Measurements from ENCODE around the gene DSG2. TPM values are rescaled to one million over a fixed set of nuclear protein-coding genes. Genes with fewer than 3 reads are reported as not detected.

The DSG2 gene
- total and polyA plus RNA-seq, 2 of the 4 experiments (the other 2 are of a cell fraction), result 1.8 to 2.3 TPM

- H3K4me3 ChIP-seq (ENCODE audit: insufficient read depth, low read depth, low read length), result no peak overlapping the region
- H2AK9ac ChIP-seq (replicated peaks; ENCODE audit: low read depth, low read length, poor library complexity), result no peak overlapping the region
- H3K14ac ChIP-seq (replicated peaks; ENCODE audit: low read depth, low read length), result no peak overlapping the region
- H3K27ac ChIP-seq (ENCODE audit: insufficient read depth, low read length), result no peak overlapping the region
- dilution Hi-C loops (cut with HindIII; ENCODE audit: low sequenced_read_pairs, unreplicated experiment) (no loop called here), in situ Hi-C loops (cut with MboI; ENCODE audit: low sequenced_read_pairs) (loop anchor here (10.0 to 25.0 kb wide), 3 partner anchors 167 to 405 kb away; no protein-coding TSS in a partner anchor), intact Hi-C loops (cut with micrococcal nuclease) (loop anchor here (5.0 kb wide), 2 partner anchors 135 to 400 kb away; no protein-coding TSS in a partner anchor)
- no peak overlapping the region for H2BK20ac ChIP-seq (ENCODE audit: low read depth, low read length)
- no peak overlapping the region for H3K4me2 ChIP-seq (ENCODE audit: low read depth, low read length)
- BruUV-seq (replicated peaks), result no TSS peak
- no peak overlapping the region for H2BK15ac ChIP-seq (ENCODE audit: low read depth, low read length)
- no peaks in the 10 kb centered on the region for H3K9me3 ChIP-seq (ENCODE audit: control insufficient read depth, insufficient read depth, low read length)
- no peak overlapping the region for H2AFZ ChIP-seq (replicated peaks; ENCODE audit: low read length, poor library complexity)
- H2AK5ac ChIP-seq (ENCODE audit: low read depth, low read length), result no peak overlapping the region
- WGBS, 2 experiments (ENCODE audit: extremely low coverage in 2 of 2, insufficient read length in 1 of 2), result no CpG with 5 or more reads among the region's 3 CpGs
- POLR2A ChIA-PET (ENCODE audit: unreplicated experiment), result no interaction called here
- no peak overlapping the region for H4K5ac ChIP-seq (ENCODE audit: low read depth, low read length)
- no peak overlapping the region for H3K18ac ChIP-seq (ENCODE audit: low read depth, low read length)
- no peak overlapping the region for H3K23ac ChIP-seq (ENCODE audit: low read depth, low read length)
- ATAC-seq (ENCODE audit: low read depth) (no peak), DNase-seq (no peak)
- H3K4ac ChIP-seq (ENCODE audit: low read depth, low read length), result no peak overlapping the region
- no peaks in the 10 kb centered on the region for H4K20me1 ChIP-seq (ENCODE audit: insufficient read depth, low read length)
- TF ChIP-seq BHLHE40 (IDR thresholded peaks at IDR 0.05; ENCODE audit: low read depth, low read length), result no peak
- no peak overlapping the region for H3K56ac ChIP-seq (ENCODE audit: extremely low read depth, insufficient read depth, low read length)
- no peaks in the 10 kb centered on the region for H3K9me1 ChIP-seq (ENCODE audit: insufficient read depth, low read length)
- no peak overlapping the region for H4K8ac ChIP-seq (ENCODE audit: low read depth in 2 of 2, low read length in 2 of 2)
- H3K36me3 ChIP-seq (ENCODE audit: control insufficient read depth, insufficient read depth, low read length), result no peaks in the 10 kb centered on the region
- no peak overlapping the region for H2BK120ac ChIP-seq (ENCODE audit: low read depth, low read length)
- H3K9ac ChIP-seq (ENCODE audit: low read depth, low read length), result no peak overlapping the region
- CTCF ChIA-PET, result no interaction called here
- no peaks in the 10 kb centered on the region for H3K79me1 ChIP-seq (ENCODE audit: low read depth in 1 of 2, low read length in 2 of 2)
- no peak overlapping the region for H4K91ac ChIP-seq (ENCODE audit: insufficient read depth, low read depth, low read length)
- H3K4me1 ChIP-seq (ENCODE audit: control insufficient read depth, insufficient read depth, low read length), result no peaks in the 10 kb centered on the region
- H3K27me3 ChIP-seq (ENCODE audit: control insufficient read depth, insufficient read depth, low read length), result no peaks in the 10 kb centered on the region
- no peak overlapping the region for H2BK5ac ChIP-seq (ENCODE audit: low read depth, low read length, poor library complexity, severe bottlenecking)
These were observed 59.5 kb downstream of the DSG2 start for GRCh38 chr18:31557446-31557845.

Measured in IMR-90 (cell line).